GM12878 (cell line): Measurements from ENCODE around the gene EVI2B. TPM values are rescaled to one million over a fixed set of nuclear protein-coding genes. Genes with fewer than 3 reads are reported as not detected.

ENCODE experiments used
- ATAC-seq: fragments of 200-7000 bp; cut with Tn5 transposase; 3 replicates; pipeline ENCODE4 v1.9.1; 2020; ENCODE audit warnings: mild to moderate bottlenecking, moderate library complexity
- BruUV-seq: library from RNA; stranded (reverse); fragments of 400-500 nt; replicated peaks from 2 replicates; lab custom pipeline; 2021; lab: Mats Ljungman, UMichigan
- CTCF ChIA-PET: fragments of 300-600 bp; sonication (Branson Sonifier 250); formaldehyde crosslinking; extraction: SDS; loops from one replicate; lab custom pipeline; 2021; ENCODE audit warnings: inconsistent platforms; lab: Yijun Ruan, JAX
- POLR2A ChIA-PET: fragments of 350-600 bp; formaldehyde crosslinking; extraction: SDS; loops from one replicate; lab custom pipeline; 2021; ENCODE audit warnings: inconsistent platforms; lab: Charles Lee
- RAD21 ChIA-PET: fragments of 300-600 bp; sonication (Branson Sonifier 250); formaldehyde crosslinking; loops from one replicate; lab custom pipeline; 2023; ENCODE audit warnings: antibody characterized with exemption; ENCODE audit not compliant: unreplicated experiment; lab: Charles Lee
- SMC1A ChIA-PET: fragments of 300-600 bp; sonication (Branson Sonifier 250); formaldehyde crosslinking; loops from one replicate; lab custom pipeline; 2023; ENCODE audit not compliant: unreplicated experiment, uncharacterized antibody; lab: Charles Lee
- DNase-seq: peaks from one replicate; pipeline ENCODE4 v3.0.0-alpha.2; 2011; ENCODE audit warnings: low read depth, low spot score
- FAIRE-seq: peaks from 3 replicates; lab custom pipeline; 2011; peaks lifted over from hg19 to GRCh38; lab: Jason Lieb, UNC
- H2AFZ ChIP-seq: 2 replicates; pipeline ENCODE4 v1.6.0; 2011; ENCODE audit warnings: low read depth, low read length, control low read depth; ENCODE audit not compliant: control insufficient read depth
- H3K27ac ChIP-seq: 2 replicates; pipeline ENCODE4 v1.5.1; 2011; ENCODE audit warnings: control low read depth; ENCODE audit not compliant: control insufficient read depth, insufficient read depth
- H3K27me3 ChIP-seq, 2 experiments: replicated peaks in 1 of 2; 2 replicates each; pipeline versions ENCODE4 v1.6.0 to v1.6.1; 2011; ENCODE audit warnings: low read length in 1 of 2; ENCODE audit not compliant: control insufficient read depth in 2 of 2, insufficient read depth in 2 of 2
- H3K36me3 ChIP-seq, 2 experiments: 2 replicates each; pipeline ENCODE4 v1.5.1; 2011; ENCODE audit warnings: low read length in 1 of 2; ENCODE audit not compliant: control insufficient read depth in 2 of 2, insufficient read depth in 2 of 2
- H3K4me1 ChIP-seq: 2 replicates; pipeline ENCODE4 v1.6.1; 2011; ENCODE audit warnings: mild to moderate bottlenecking, low read length, moderate library complexity, mixed read lengths; ENCODE audit not compliant: control insufficient read depth, insufficient read depth
- H3K4me2 ChIP-seq: 2 replicates; pipeline ENCODE4 v1.6.0; 2011; ENCODE audit warnings: control low read depth; ENCODE audit not compliant: control insufficient read depth, insufficient read depth
- H3K4me3 ChIP-seq: fragments of 200-600 bp; sonication (generic); 2 replicates; pipeline ENCODE4 v1.5.1; 2016
- H3K79me2 ChIP-seq: 2 replicates; pipeline ENCODE4 v1.6.0; 2011; ENCODE audit warnings: low read length; ENCODE audit not compliant: control insufficient read depth, insufficient read depth
- H3K9ac ChIP-seq: 2 replicates; pipeline ENCODE4 v1.8.0; 2011; ENCODE audit warnings: low read length, control low read depth, mixed read lengths; ENCODE audit not compliant: control insufficient read depth, insufficient read depth
- H3K9me3 ChIP-seq: replicated peaks from 3 replicates; pipeline ENCODE4 v1.5.1; 2011; ENCODE audit warnings: mild to moderate bottlenecking, low read length; ENCODE audit not compliant: control insufficient read depth, insufficient read depth
- H4K20me1 ChIP-seq: 2 replicates; pipeline ENCODE4 v1.6.0; 2011; ENCODE audit not compliant: control insufficient read depth, insufficient read depth
- BHLHE40 ChIP-seq, 2 experiments: fragments of 450-650 bp in 1 of 2; IDR thresholded peaks; 2 replicates each; pipeline ENCODE4 v1.6.1; 2011 to 2017; ENCODE audit warnings: low read depth in 2 of 2, borderline replicate concordance in 1 of 2, improper control_type of control experiment in 1 of 2, low read length in 1 of 2, mild to moderate bottlenecking in 1 of 2
- BMI1 ChIP-seq: fragments of 450-650 bp; IDR thresholded peaks from 2 replicates; pipeline ENCODE4 v1.6.1; 2016; ENCODE audit warnings: mild to moderate bottlenecking, moderate library complexity, borderline replicate concordance
- CHD2 ChIP-seq: IDR thresholded peaks from 2 replicates; pipeline ENCODE4 v1.6.1; 2011; ENCODE audit warnings: low read depth, low read length, improper control_type of control experiment, borderline replicate concordance
- CHD4 ChIP-seq: fragments of 200-600 bp; sonication (generic); IDR thresholded peaks from 2 replicates; pipeline ENCODE4 v1.6.1; 2016; ENCODE audit warnings: mild to moderate bottlenecking
- ESRRA ChIP-seq: IDR thresholded peaks from 2 replicates; pipeline ENCODE4 v1.6.1; 2012; ENCODE audit warnings: mild to moderate bottlenecking, low read length, improper control_type of control experiment
- IRF5 ChIP-seq: fragments of 450-650 bp; IDR thresholded peaks from 2 replicates; pipeline ENCODE4 v1.6.1; 2017; ENCODE audit warnings: borderline replicate concordance
- KAT2A ChIP-seq: conservative IDR thresholded peaks from 2 replicates; pipeline ENCODE4 v1.6.1; 2011; ENCODE audit warnings: low read depth, low read length; ENCODE audit not compliant: control insufficient read depth
- KLF5 ChIP-seq: fragments of 450-650 bp; IDR thresholded peaks from 2 replicates; pipeline ENCODE4 v1.6.1; 2014; ENCODE audit warnings: mild to moderate bottlenecking; ENCODE audit not compliant: partially characterized antibody
- PML ChIP-seq: IDR thresholded peaks from 2 replicates; pipeline ENCODE4 v1.6.1; 2012; ENCODE audit warnings: low read length, inconsistent platforms
- SKIL ChIP-seq: fragments of 450-650 bp; IDR thresholded peaks from 2 replicates; pipeline ENCODE4 v1.6.1; 2017; ENCODE audit warnings: mild to moderate bottlenecking, low read depth, inconsistent platforms; ENCODE audit not compliant: poor library complexity, severe bottlenecking
- SREBF1 ChIP-seq: IDR thresholded peaks from 2 replicates; pipeline ENCODE4 v1.6.1; 2012; ENCODE audit warnings: mild to moderate bottlenecking, low read length
- TAF1 ChIP-seq: IDR thresholded peaks from 2 replicates; pipeline ENCODE4 v1.6.1; 2011; ENCODE audit warnings: mild to moderate bottlenecking, low read depth, low read length, borderline replicate concordance
- WGBS: methylation state at CpG from one replicate; pipeline ENCODE4 v1.1.6; 2016; ENCODE audit warnings: low lambda C conversion rate; ENCODE audit not compliant: insufficient replicate concordance, insufficient coverage; ENCODE audit errors: missing lambda C conversion rate; 5-methylcytosine and 5-hydroxymethylcytosine counted together
- in situ Hi-C: fragments of 300-500 bp; cut with MboI; formaldehyde crosslinking; loops from 9 replicates; pipeline ENCODE4 v1.14.3; 2018; ENCODE audit warnings: mixed read lengths
- intact Hi-C: fragments of 100-400 bp; cut with micrococcal nuclease; formaldehyde crosslinking; loops from one replicate; pipeline ENCODE4 v1.14.2; 2022; ENCODE audit not compliant: unreplicated experiment
- polyA plus RNA-seq, 11 experiments: library from polyadenylated mRNA; depleted of rRNA in 4 of 11; unstranded in 6 of 11; stranded (reverse) in 5 of 11; fragments of >200 nt; fragmentation: Nextera tagmentation in 4 of 11; fragmentation: Illumina TruSeq in 1 of 11; extraction: Ambion mirVana in 4 of 11; extraction: Trizol in 1 of 11; gene quantifications; 1 replicate in 1 of 11; 2 replicates in 10 of 11; pipeline versions ENCODE4 v1.2.1 to v1.2.3, GENCODE V29; 2011 to 2016; ENCODE audit warnings: inconsistent platforms in 2 of 11, missing spikeins in 2 of 11, low read depth in 1 of 11
- total RNA-seq, 4 experiments: library from RNA; depleted of rRNA in 3 of 4; stranded (reverse); fragments of >200 nt in 3 of 4; fragmentation: Illumina TruSeq in 1 of 4; extraction: Trizol in 1 of 4; gene quantifications; 2 replicates each; pipeline versions ENCODE4 v1.2.1 to v1.2.3, GENCODE V29; 2013 to 2021
- TF ChIP-seq, protein P1 (sequence below): IDR thresholded peaks from 2 replicates; pipeline ENCODE4 v1.6.1; 2012; ENCODE audit warnings: low read depth, low read length, improper control_type of control experiment
- TF ChIP-seq, protein P2 (sequence below): fragments of 450-650 bp; IDR thresholded peaks from 2 replicates; pipeline ENCODE4 v1.6.1; 2018; ENCODE audit warnings: borderline replicate concordance, mild to moderate bottlenecking; ENCODE audit not compliant: partially characterized antibody
- TF ChIP-seq, protein P3 (sequence below): IDR thresholded peaks from 2 replicates; pipeline ENCODE4 v1.6.1; 2011; ENCODE audit warnings: borderline replicate concordance, low read depth, mild to moderate bottlenecking, moderate library complexity, low read length; ENCODE audit not compliant: insufficient read depth, poor library complexity, severe bottlenecking

EVI2B gene
- total and polyA plus RNA-seq, 10 of the 15 experiments (the other 5 are each of a cell fraction or from before 2014, with no cell fraction given) = 26.2 to 195 (median 52.0) TPM

DNA sequence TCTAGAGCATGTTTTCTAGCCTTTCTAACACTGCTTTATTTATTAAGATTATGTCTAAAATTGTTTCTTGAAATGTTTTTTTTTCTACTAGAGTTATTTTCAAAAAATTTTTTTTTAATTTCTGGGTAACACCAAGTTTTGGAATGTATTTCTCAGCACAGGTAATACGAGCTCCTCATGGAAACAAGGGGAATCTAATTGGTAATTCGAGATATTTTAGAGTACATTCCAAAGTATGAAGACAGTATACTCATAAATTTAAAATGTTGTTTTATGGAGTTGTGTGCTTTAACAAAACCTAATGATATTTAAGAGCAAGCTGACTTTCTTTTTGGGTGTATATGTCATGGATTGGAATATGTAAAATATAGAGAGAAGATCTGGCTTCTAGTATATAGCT, 59.2 kb downstream of the EVI2B start:
- no peak for DNase-seq
- Histone ChIP-seq H4K20me1 (no peaks in the 10 kb centered on the region), H3K4me3 (no peak overlapping the region), H2AFZ (no peak overlapping the region), H3K36me3 (no peaks in the 10 kb centered on the region), H3K9me3 (no peaks in the 10 kb centered on the region), H3K4me2 (no peak overlapping the region), H3K27me3 (no peaks in the 10 kb centered on the region), H3K9ac (no peak overlapping the region), H3K79me2 (no peaks in the 10 kb centered on the region), H3K4me1 (peaks cover 33% of the 10 kb centered on the region), H3K27ac (no peak overlapping the region)
- ChIA-PET CTCF (interaction anchor here (0.6 to 1.2 kb wide), 2 partner anchors 17 to 31 kb away, joined by 4 to 5 read pairs; no protein-coding TSS in a partner anchor), SMC1A (interaction anchor here (0.7 to 1.4 kb wide), 5 partner anchors 10 to 604 kb away, joined by 3 to 5 read pairs (median 4); no protein-coding TSS in a partner anchor), RAD21 (interaction anchor here (1.3 kb wide), 2 partner anchors 57 to 118 kb away, joined by 3 to 5 read pairs; no protein-coding TSS in a partner anchor), POLR2A (interaction anchor here (0.5 to 0.8 kb wide), 3 partner anchors 48 to 618 kb away, joined by 3 to 5 read pairs (median 3); no protein-coding TSS in a partner anchor)
- no peak for FAIRE-seq
- 100% methylated on average over 2 of the region's 2 CpGs for WGBS
- intact Hi-C loops = no loop called here
- BruUV-seq = no TSS peak
- ATAC-seq = no peak
- in situ Hi-C loops = no loop called here
- TF ChIP-seq, protein P1, sequence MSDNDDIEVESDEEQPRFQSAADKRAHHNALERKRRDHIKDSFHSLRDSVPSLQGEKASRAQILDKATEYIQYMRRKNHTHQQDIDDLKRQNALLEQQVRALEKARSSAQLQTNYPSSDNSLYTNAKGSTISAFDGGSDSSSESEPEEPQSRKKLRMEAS = no peak
- TF ChIP-seq KLF5 (no peak), BHLHE40 (IDR thresholded peaks at IDR 0.05; ENCODE audit: borderline replicate concordance in 1 of 2, low read depth in 2 of 2, low read length in 1 of 2) (no peak), PML (no peak), SKIL (no peak), SREBF1 (no peak), ESRRA (no peak), CHD2 (no peak), KAT2A (no peak), TAF1 (no peak), IRF5 (no peak), CHD4 (no peak), BMI1 (no peak)
- TF ChIP-seq, protein P2, sequence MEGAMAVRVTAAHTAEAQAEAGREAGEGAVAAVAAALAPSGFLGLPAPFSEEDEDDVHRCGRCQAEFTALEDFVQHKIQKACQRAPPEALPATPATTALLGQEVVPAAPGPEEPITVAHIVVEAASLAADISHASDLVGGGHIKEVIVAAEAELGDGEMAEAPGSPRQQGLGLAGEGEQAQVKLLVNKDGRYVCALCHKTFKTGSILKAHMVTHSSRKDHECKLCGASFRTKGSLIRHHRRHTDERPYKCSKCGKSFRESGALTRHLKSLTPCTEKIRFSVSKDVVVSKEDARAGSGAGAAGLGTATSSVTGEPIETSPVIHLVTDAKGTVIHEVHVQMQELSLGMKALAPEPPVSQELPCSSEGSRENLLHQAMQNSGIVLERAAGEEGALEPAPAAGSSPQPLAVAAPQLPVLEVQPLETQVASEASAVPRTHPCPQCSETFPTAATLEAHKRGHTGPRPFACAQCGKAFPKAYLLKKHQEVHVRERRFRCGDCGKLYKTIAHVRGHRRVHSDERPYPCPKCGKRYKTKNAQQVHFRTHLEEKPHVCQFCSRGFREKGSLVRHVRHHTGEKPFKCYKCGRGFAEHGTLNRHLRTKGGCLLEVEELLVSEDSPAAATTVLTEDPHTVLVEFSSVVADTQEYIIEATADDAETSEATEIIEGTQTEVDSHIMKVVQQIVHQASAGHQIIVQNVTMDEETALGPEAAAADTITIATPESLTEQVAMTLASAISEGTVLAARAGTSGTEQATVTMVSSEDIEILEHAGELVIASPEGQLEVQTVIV = no peak
- TF ChIP-seq, protein P3, sequence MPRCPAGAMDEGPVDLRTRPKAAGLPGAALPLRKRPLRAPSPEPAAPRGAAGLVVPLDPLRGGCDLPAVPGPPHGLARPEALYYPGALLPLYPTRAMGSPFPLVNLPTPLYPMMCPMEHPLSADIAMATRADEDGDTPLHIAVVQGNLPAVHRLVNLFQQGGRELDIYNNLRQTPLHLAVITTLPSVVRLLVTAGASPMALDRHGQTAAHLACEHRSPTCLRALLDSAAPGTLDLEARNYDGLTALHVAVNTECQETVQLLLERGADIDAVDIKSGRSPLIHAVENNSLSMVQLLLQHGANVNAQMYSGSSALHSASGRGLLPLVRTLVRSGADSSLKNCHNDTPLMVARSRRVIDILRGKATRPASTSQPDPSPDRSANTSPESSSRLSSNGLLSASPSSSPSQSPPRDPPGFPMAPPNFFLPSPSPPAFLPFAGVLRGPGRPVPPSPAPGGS = no peak
